HUDEP-2 (cell line): ENCODE results near the gene GET3.

Experiments
- DNase-seq, 76 experiments: peaks; one replicate each; lab custom pipeline; 2025; ENCODE audit not compliant: unreplicated experiment in 76 of 76; lab: John Stamatoyannopoulos, UW

The GET3 gene

GRCh38 chr19:12715102-12715501 is 22.2 kb upstream of the GET3 start:
- DNase-seq: no peak

- DNase-seq: peak in 4 of 76 experiments; percentile 17 to 29 (median 20)
Measured at GRCh38 chr19:12715929-12716328, 21.4 kb upstream of the GET3 start.

- DNase-seq: no peak
Measured at GRCh38 chr19:12720296-12720695, 17.0 kb upstream of the GET3 start.

GRCh38 chr19:12720851-12721655 is 16.2 kb upstream of the GET3 start:
- DNase-seq: peak in 30 of 76 experiments; percentile 12 to 62 (median 34)

GRCh38 chr19:12721656-12722565 is 15.4 kb upstream of the GET3 start:
- DNase-seq: peak in 47 of 76 experiments; percentile 19 to 75 (median 51)

GRCh38 chr19:12722566-12723380 is 14.5 kb upstream of the GET3 start:
- DNase-seq: peak in 75 of 76 experiments; percentile 89 to 100 (median 98)

GRCh38 chr19:12723381-12723640 is 14.0 kb upstream of the GET3 start:
- DNase-seq: peak in 9 of 76 experiments; percentile 8 to 71 (median 38)

GRCh38 chr19:12723641-12724426 is 13.5 kb upstream of the GET3 start, which contains the start of gene TNPO2:
Gene TNPO2 (minus strand): TSS chr19:12723932. CDS start chr19:12720977, 2,955 bp downstream.
- DNase-seq: peak in 69 of 76 experiments; percentile 26 to 82 (median 69)

GRCh38 chr19:12725612-12726011 is 11.7 kb upstream of the GET3 start:
- peak in 28 of 76 experiments; percentile 19 to 78 (median 33) for DNase-seq

GRCh38 chr19:12726988-12727316 is 10.3 kb upstream of the GET3 start:
- DNase-seq: no peak

GRCh38 chr19:12727745-12728433 is 9.4 kb upstream of the GET3 start:
- no peak for DNase-seq

GRCh38 chr19:12730064-12730463 is 7.2 kb upstream of the GET3 start:
- peak in 20 of 76 experiments; percentile 13 to 60 (median 30) for DNase-seq

- no peak for DNase-seq
Measured at GRCh38 chr19:12731337-12731736, 6.0 kb upstream of the GET3 start.

GRCh38 chr19:12733369-12734214 is 3.7 kb upstream of the GET3 start:
- peak in 70 of 76 experiments; percentile 34 to 89 (median 67) for DNase-seq

GRCh38 chr19:12737835-12738351 is 596 bp downstream of the GET3 start:
- no peak for DNase-seq

- no peak for DNase-seq
Measured at GRCh38 chr19:12745166-12745897, 8.0 kb downstream of the GET3 start.

- no peak for DNase-seq
Measured at GRCh38 chr19:12748489-12748888, 11.2 kb downstream of the GET3 start.
